ENCODE data around the gene WAS.

DNA sequence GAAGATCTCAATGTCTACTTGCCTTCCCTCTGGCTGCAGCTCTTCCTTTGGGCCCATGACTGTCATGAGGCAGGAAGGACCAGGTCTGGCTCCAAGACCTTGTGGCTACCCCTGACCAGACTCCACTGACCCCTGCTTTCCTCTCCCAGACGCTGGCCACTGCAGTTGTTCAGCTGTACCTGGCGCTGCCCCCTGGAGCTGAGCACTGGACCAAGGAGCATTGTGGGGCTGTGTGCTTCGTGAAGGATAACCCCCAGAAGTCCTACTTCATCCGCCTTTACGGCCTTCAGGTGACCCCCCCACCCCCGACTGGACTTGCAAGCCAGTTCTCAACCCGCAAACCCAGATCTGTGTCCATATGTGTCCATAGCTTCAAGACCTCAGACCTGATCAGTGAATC is 535 bp downstream of the WAS start:
- TF ChIP-seq, protein P1, sequence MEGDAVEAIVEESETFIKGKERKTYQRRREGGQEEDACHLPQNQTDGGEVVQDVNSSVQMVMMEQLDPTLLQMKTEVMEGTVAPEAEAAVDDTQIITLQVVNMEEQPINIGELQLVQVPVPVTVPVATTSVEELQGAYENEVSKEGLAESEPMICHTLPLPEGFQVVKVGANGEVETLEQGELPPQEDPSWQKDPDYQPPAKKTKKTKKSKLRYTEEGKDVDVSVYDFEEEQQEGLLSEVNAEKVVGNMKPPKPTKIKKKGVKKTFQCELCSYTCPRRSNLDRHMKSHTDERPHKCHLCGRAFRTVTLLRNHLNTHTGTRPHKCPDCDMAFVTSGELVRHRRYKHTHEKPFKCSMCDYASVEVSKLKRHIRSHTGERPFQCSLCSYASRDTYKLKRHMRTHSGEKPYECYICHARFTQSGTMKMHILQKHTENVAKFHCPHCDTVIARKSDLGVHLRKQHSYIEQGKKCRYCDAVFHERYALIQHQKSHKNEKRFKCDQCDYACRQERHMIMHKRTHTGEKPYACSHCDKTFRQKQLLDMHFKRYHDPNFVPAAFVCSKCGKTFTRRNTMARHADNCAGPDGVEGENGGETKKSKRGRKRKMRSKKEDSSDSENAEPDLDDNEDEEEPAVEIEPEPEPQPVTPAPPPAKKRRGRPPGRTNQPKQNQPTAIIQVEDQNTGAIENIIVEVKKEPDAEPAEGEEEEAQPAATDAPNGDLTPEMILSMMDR (conservative IDR thresholded peaks at IDR 0.05): no peak
- TF ChIP-seq ZFX (IDR thresholded peaks at IDR 0.05): no peak
